Left forelimb (tissue), 1 donor: ENCODE measurements around the gene MORN3.
A peak's percentile ranks its signal among the peaks of the same experiment; 100 is the strongest.
"Not testable (repeated sequence)": the region's sequence is repeated elsewhere in the genome, so short reads cannot be mapped to it uniquely, and the experiment has no call there.

Experiments used
- DNase-seq: peaks from one replicate; pipeline ENCODE4 v3.0.0-alpha.2; 2018; ENCODE audit warnings: low spot score

MORN3 gene

DNA sequence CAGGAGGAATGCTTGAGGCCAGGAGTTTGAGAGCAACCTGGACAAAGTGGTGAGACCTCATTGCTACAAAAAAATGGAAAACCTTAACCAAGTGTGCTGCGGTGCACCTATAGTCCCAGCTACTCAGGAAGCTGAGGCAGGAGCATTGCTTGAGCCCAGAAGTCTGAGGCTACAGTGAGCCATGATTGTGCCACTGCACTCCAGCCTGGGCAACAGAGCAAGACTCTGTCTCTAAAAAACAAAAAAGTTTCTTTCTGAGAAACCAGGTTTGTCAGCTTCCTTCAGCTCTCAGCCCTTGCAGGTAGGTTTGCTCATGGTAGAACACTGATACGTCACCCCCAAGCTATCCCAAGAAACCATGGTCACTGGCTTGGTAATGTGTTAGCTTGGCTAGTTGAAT lies 20.0 kb upstream of the MORN3 start:
- DNase-seq: no peak

DNA sequence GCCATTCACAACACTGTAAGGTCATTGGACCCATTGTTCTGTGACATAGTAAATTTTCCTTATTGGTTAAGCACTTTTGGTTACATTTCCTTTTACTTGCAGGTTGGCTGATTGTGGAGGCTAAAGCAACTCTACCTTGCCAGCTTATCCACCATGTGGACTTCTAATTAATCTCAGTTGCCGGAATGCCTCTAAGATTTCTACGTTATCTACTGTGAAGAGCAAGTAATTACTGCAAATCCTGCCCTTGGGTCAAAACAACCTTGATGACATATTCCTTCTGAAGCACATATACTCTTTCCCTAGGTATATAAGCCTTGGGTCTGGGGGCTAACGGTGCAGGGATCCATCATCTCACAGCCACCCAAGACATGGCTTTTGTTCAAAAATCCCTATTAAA lies 19.5 kb upstream of the MORN3 start:
- DNase-seq: no peak

DNA sequence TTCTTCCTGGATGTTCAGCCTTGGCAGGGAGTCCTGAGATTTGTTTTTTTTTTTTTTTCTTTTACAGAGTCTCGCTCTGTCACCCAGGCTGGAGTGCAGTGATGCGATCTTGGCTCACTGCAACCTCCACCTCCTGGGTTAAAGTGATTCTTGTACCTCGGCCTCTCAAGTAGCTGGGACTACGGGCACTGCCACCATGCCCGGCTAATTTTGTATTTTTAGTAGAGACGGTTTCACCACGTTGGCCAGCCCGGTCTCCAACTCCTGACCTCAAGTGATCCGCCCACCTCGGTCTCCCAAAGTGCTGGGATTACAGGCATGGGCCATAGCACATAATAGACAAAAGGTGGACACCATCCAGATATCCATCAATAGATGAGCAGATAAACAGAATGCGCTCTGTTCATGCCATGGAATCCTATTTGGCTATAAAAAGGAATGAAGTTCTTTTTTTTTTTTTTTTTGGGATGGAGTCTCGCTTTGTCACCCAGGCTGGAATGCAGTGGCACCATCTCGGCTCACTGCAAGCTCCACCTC lies 10.3 kb upstream of the MORN3 start:
- DNase-seq: not testable (repeated sequence)

GRCh38 chr12:121678716-121679300 lies 9.4 kb upstream of the MORN3 start:
- no peak for DNase-seq

GRCh38 chr12:121678305-121678704 lies 8.9 kb upstream of the MORN3 start:
- no peak for DNase-seq

DNA sequence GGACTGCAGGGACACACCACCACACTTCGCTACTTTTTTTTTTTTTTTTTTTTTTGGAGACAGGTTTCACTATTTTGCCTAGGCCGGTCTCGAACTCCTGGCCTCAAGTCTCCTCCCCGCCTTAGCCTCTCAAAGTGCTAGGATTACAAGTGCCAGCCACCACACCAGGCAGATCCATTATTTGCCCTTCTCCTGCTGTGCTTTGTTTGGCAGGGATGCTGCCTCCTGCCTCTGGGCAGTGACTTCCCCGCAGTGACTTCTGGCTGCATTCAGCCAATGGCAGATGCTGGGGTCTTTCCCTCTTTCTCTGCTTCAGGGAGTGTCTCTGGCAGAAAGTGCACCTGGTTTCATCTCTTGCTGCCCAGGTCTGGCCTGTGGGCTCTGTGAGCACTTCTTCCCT lies 6.7 kb upstream of the MORN3 start:
- DNase-seq: no peak

DNA sequence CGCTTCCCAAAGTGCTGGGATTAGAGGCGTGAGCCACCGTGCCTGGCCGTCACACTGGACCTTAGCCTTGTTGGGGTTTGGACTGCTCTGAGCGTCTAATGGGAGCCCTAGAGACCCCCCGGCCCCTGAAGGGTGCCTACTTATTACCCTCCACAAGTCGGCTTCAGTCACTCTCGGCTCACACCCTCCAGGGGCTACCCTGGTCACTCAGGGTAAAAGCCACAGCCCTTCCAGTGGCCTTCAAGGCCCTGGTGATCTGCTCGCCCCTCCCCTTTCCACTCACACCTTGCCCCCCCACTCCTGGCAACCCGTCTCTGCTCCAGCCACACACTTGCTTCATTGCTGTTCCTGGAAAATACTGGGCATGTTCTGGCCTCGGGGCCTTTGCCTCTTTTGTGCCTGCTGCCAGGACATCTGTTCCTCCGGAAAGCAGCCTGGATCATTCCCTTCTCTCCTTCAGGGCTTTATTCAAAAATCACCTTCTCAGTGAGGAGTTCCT lies 3.6 kb upstream of the MORN3 start:
- peak; percentile 74 for DNase-seq

DNA sequence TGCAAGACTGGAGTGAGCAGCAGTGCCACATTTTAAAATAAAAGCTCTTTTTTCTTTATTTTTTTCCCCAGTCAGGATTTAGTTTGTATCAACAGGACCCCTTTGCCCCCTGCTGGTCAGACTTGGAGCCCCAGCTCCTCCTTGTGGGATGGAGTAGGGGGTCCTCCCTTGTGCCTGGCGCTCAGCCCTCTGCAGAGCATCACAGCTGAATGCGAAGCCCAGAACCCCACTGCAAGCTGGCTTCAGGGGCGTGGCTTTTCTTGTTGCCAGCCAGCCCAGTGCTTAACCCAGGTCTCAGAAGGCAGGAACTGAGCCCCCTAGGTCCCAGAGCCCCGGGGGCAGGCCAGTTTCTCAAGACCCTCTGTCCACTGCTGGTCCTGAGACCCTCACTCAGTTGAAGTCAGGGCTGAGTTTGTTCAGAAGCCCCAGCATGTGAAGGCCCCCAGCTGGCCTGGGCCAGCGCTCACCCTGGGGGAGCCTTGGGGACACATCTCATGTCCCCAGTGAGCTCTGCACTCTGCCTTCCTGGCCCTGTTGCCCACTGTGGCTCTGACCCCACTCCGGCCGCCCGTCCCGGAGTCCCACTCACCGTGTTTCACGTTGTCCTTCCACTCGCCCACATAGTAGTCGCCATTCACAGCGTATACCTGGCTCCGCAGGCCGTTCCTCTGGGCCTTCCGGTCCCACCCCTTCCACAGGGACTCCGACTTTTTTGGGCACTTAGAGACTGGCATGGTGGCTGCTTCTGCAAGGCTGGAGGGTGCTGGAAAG lies 519 bp downstream of the MORN3 start:
- DNase-seq: peak; percentile 73

DNA sequence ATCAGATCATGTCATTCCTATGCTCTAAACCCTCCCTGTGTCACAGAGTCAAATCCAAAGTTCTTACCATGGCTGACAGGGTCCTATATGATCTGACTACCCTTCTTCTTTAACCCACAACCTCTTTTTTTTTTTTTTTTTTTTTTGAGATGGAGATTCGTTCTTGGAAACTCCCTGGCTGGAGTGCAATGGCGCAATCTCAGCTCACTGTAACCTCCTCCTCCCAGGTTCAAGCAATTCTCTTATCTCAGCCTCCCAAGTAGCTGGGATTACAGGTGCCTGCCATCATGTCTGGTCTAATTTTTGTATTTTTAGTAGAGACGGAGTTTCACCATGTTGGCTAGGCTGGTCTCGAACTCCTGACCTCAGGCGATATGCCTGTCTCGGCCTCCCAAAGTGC lies 2.6 kb downstream of the MORN3 start:
- DNase-seq: not testable (repeated sequence)

GRCh38 chr12:121663610-121663929 lies 5.9 kb downstream of the MORN3 start:
- DNase-seq: no peak

- DNase-seq: not testable (repeated sequence)
Measured at GRCh38 chr12:121661353-121662105, 7.9 kb downstream of the MORN3 start.

DNA sequence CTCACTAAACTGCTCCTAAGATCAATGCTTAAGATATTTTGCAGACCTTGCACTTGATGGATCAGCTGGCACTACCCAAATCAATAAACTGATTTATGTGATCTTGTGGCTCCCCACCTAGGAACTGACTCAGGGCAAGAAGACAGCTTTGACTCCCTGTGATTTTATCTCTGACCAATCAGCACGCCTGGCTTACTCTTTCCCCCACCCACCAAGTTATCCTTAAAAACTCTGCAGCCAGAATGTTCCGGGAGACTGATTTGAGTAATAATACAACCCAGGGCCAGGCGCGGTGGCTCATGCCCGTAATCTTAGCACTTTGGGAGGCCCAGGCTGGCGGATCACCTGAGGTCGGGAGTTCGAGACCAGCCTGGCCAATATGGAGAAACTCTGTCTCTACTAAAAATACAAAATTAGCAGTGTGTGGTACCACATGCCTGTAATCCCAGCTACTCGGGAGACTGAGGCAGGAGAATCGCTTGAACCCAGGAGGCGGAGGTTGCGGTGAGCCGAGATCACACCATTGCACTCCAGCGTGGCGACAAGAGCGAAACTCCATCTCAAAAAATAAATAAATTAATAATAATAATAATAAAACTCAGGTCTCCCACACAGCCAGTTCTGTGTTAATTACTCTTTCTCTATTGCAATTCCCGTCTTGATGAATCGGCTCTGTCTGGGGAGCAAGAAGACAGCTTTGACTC lies 12.0 kb downstream of the MORN3 start:
- DNase-seq: no peak

- no peak for DNase-seq
Measured at GRCh38 chr12:121656122-121656521, 13.3 kb downstream of the MORN3 start.

DNA sequence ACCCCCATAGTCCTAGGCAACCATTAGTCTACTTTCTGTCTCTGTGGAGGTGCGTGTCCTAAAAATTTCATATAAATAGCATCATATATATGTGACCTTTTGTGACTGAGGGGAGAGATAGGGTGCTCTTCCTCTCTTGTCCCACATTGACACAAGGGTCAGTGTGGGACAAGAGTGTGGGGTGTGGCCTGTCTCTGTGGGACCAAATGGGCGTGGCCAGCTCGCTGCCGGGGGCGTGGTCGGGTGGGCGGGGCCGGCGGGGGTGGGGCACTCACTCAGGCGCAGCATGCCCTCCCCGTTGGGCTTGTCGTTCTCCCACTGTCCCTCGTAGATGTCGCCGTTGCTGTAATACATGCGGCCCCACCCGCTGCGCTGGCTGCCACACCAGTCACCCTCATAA lies 15.5 kb downstream of the MORN3 start:
- DNase-seq: no peak

DNA sequence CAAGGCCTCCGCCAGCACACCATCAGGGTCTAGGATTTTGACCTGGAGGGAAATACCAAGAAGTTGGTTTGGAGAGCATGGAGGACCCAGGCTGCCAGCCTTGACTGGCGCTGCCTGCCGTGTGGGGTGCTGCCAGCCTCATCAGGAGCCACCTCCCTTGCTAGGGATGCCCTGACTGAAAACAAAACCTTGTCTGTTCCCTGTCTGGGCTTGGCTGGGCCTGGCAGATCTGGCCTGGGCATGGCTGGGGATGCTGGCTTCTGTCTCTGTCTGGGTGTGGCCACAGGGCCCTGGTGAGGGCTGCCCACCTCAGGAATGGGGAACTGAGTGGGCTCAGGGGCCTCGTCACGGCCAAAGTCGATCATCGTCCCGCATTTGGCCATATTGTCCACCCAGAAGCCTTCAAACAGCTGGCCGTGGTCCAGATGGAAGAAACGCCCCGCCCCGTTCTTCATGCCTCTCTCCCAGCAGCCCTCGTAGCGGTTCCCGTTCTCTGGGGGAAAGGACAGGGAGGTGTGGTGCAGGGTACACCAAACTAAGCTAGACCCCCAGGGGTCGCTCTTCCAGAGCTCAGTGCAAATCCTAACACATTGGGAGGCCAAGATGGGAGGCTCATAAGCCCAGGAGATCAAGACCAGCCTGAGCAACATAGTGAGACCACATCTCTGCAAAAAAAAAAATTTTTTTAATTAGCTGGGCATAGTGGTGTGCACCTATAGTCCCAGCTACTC lies 16.5 kb downstream of the MORN3 start:
- no peak for DNase-seq

DNA sequence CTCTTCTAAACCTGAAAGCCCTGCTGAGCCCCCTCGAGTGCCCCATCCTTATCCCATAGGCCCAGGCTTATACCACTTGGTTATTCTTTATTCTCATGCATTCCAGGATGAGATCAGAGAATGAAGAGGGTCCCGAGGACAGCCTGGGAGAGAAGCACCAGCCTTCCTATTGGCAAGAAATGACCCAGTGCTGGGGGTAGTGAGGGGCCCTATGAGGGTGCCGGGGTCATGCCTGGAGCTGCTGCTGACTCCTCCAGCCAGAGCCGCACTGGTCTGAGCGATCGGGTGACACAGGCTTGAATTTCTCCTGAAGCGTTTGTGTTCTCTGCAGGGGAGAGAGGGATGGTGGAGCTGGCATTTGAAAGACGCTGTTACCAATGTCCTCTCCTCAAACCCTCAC lies 18.1 kb downstream of the MORN3 start:
- DNase-seq: no peak

GRCh38 chr12:121649819-121650353 lies 19.6 kb downstream of the MORN3 start:
- no peak for DNase-seq

DNA sequence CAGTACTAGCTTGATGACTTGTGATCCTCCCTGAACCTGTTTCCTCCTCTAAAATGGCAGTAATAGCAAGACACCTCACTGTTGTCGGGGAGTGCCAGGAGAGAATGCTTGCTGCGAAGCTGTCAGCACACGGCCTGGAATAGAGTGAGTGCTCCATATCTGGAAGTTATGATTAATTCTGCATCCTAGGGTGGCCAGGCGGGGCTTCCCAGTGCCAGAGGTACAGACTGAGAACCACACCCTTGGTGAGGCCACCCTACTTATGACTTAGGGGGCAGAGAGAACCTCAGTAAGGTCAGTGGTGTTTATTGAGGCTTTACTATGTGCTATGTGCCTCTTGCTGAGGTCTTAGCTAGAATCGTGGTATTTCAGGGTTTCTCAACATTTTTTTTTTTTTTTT lies 20.1 kb downstream of the MORN3 start:
- no peak for DNase-seq

DNA sequence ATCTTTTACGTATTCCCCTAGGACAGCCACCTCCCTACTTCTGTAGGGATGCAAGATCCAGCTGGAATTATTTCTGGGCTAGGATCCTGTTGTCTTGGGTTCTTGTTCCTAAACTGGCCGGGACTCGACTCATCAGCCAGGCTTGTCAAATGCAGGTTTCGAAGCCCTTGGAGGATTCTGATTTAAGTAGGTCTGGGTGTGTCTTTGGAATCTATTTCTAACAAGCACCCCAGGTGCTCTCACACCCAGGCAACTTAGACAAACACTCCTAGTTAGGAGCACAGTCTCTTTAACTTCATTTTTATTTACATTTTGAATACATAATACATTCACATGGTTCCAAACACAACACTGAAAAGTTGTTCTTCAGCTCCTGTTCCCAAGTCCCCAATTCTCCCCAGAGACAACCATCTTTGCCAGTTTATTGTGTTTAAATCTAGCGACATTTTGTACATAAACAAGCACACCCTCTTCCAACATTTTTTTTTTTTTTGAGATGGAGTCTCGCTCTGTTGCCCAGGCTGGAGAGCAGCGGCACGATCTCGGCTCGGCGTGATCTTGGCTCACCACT lies 20.9 kb downstream of the MORN3 start:
- DNase-seq: no peak

DNA sequence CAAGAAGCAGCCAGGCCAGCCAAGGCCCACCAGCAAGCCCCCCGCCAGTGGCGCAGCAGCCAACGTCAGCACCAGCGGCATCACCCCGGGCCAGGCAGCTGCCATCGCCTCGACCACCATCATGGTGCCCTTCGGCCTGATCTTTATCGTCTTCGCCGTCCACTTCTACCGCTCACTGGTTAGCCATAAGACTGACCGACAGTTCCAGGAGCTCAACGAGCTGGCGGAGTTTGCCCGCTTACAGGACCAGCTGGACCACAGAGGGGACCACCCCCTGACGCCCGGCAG lies 28.2 kb downstream of the MORN3 start:
- DNase-seq: no peak
